Measurements from ENCODE around the gene TIMM23. TPM values are rescaled to one million over a fixed set of nuclear protein-coding genes. Genes with fewer than 3 reads are reported as not detected.

Gene TIMM23
- polyA plus RNA-seq, 2 of the 4 experiments (the other 2 are of a cell fraction) = 134 to 202 TPM

DNA sequence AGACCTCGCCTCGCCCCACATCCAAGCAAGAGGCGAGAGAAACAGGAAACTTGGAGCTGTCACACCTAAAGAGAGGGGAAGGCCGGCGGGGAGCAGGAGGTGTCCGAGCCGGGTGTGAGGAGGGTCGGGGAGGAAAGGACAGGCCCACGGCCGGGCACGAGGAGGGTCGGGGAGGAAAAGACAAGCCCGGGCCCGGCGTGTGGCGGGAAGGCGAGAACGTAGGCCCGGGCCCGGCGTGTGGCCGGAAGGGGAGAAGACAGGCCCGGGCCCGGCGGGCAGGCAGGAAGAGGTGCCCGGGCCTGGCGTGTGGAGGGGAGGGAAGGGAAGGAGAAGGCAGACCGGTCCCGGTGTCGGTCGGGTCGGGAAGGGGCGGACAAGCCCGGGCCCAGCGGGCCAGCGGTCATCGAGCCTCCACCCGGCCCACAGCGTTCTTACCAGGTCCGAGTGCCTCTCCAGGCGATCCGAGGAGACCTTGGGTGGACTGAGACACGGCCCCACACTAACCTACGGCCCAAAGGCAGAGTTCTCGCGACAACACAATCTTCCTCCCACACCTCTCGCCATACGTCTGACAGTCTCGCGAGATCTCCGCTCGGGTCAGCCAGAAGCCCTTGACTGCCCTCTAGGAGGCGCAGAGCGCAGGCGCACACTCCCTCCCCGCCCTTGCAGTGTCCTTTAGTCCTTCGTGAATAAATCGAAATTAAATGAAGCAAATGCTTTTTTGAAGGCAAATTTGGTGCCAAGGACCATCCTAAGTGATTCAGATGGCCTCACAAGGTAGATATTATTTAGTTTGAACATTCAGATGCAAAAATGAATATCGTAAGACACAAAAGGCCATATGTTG, 58.0 kb downstream of the TIMM23 start, which contains the start of gene NCOA4 (continued):
- TF ChIP-seq, protein P1, sequence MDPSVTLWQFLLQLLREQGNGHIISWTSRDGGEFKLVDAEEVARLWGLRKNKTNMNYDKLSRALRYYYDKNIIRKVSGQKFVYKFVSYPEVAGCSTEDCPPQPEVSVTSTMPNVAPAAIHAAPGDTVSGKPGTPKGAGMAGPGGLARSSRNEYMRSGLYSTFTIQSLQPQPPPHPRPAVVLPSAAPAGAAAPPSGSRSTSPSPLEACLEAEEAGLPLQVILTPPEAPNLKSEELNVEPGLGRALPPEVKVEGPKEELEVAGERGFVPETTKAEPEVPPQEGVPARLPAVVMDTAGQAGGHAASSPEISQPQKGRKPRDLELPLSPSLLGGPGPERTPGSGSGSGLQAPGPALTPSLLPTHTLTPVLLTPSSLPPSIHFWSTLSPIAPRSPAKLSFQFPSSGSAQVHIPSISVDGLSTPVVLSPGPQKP (IDR thresholded peaks at IDR 0.05; ENCODE audit: low read depth, low read length) = no peak
- TF ChIP-seq, protein P2, sequence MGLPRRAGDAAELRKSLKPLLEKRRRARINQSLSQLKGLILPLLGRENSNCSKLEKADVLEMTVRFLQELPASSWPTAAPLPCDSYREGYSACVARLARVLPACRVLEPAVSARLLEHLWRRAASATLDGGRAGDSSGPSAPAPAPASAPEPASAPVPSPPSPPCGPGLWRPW (IDR thresholded peaks at IDR 0.05) = no peak
- peak; percentile 57; the same call in 1 of the 2 replicates for TF ChIP-seq KDM5A (IDR thresholded peaks at IDR 0.05)
- TF ChIP-seq FOSL2 (IDR thresholded peaks at IDR 0.05) = no peak
- TF ChIP-seq FOSL2 (CRISPR knock-in tag; IDR thresholded peaks at IDR 0.05) = no peak
- TF ChIP-seq GATA3 (IDR thresholded peaks at IDR 0.05; ENCODE audit: borderline replicate concordance) = peak; percentile 76
- TF ChIP-seq, protein P3, sequence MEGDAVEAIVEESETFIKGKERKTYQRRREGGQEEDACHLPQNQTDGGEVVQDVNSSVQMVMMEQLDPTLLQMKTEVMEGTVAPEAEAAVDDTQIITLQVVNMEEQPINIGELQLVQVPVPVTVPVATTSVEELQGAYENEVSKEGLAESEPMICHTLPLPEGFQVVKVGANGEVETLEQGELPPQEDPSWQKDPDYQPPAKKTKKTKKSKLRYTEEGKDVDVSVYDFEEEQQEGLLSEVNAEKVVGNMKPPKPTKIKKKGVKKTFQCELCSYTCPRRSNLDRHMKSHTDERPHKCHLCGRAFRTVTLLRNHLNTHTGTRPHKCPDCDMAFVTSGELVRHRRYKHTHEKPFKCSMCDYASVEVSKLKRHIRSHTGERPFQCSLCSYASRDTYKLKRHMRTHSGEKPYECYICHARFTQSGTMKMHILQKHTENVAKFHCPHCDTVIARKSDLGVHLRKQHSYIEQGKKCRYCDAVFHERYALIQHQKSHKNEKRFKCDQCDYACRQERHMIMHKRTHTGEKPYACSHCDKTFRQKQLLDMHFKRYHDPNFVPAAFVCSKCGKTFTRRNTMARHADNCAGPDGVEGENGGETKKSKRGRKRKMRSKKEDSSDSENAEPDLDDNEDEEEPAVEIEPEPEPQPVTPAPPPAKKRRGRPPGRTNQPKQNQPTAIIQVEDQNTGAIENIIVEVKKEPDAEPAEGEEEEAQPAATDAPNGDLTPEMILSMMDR (IDR thresholded peaks at IDR 0.05) = peak; percentile 58
- TF ChIP-seq, protein P4, sequence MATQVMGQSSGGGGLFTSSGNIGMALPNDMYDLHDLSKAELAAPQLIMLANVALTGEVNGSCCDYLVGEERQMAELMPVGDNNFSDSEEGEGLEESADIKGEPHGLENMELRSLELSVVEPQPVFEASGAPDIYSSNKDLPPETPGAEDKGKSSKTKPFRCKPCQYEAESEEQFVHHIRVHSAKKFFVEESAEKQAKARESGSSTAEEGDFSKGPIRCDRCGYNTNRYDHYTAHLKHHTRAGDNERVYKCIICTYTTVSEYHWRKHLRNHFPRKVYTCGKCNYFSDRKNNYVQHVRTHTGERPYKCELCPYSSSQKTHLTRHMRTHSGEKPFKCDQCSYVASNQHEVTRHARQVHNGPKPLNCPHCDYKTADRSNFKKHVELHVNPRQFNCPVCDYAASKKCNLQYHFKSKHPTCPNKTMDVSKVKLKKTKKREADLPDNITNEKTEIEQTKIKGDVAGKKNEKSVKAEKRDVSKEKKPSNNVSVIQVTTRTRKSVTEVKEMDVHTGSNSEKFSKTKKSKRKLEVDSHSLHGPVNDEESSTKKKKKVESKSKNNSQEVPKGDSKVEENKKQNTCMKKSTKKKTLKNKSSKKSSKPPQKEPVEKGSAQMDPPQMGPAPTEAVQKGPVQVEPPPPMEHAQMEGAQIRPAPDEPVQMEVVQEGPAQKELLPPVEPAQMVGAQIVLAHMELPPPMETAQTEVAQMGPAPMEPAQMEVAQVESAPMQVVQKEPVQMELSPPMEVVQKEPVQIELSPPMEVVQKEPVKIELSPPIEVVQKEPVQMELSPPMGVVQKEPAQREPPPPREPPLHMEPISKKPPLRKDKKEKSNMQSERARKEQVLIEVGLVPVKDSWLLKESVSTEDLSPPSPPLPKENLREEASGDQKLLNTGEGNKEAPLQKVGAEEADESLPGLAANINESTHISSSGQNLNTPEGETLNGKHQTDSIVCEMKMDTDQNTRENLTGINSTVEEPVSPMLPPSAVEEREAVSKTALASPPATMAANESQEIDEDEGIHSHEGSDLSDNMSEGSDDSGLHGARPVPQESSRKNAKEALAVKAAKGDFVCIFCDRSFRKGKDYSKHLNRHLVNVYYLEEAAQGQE (IDR thresholded peaks at IDR 0.05) = peak; percentile 98
- TF ChIP-seq, protein P5, sequence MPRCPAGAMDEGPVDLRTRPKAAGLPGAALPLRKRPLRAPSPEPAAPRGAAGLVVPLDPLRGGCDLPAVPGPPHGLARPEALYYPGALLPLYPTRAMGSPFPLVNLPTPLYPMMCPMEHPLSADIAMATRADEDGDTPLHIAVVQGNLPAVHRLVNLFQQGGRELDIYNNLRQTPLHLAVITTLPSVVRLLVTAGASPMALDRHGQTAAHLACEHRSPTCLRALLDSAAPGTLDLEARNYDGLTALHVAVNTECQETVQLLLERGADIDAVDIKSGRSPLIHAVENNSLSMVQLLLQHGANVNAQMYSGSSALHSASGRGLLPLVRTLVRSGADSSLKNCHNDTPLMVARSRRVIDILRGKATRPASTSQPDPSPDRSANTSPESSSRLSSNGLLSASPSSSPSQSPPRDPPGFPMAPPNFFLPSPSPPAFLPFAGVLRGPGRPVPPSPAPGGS (IDR thresholded peaks at IDR 0.05) = peak; percentile 69; the same call in 1 of the 3 replicates
- TF ChIP-seq, protein P6, sequence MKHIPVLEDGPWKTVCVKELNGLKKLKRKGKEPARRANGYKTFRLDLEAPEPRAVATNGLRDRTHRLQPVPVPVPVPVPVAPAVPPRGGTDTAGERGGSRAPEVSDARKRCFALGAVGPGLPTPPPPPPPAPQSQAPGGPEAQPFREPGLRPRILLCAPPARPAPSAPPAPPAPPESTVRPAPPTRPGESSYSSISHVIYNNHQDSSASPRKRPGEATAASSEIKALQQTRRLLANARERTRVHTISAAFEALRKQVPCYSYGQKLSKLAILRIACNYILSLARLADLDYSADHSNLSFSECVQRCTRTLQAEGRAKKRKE (CRISPR knock-in tag; IDR thresholded peaks at IDR 0.05; ENCODE audit: low read depth) = no peak
- TF ChIP-seq RAD21 (conservative IDR thresholded peaks at IDR 0.05 in 1 of 2, IDR thresholded peaks at IDR 0.05 in 1 of 2) = peak; percentile 26 to 28; a peak in 2 of 5 replicates
- no peak for TF ChIP-seq TFCP2L1 (CRISPR knock-in tag; IDR thresholded peaks at IDR 0.05)
- no peak for TF ChIP-seq RCOR1 (IDR thresholded peaks at IDR 0.05; ENCODE audit: low read depth, low read length)
- peak in 1 of 2 experiments; percentile 73; a peak in 2 of 5 replicates for TF ChIP-seq JUN (IDR thresholded peaks at IDR 0.05)
- TF ChIP-seq MAFK (IDR thresholded peaks at IDR 0.05; ENCODE audit: partially characterized antibody) = no peak
- TF ChIP-seq HOXB5 (CRISPR knock-in tag; IDR thresholded peaks at IDR 0.05) = no peak
- TF ChIP-seq JUNB (IDR thresholded peaks at IDR 0.05) = no peak

All from A549 (cell line).